ENCODE measurements around the gene ADAMTS9. TPM values are rescaled to one million over a fixed set of nuclear protein-coding genes. Genes with fewer than 3 reads are reported as not detected.

Gene ADAMTS9
- total and polyA plus RNA-seq, 2 of the 13 experiments (the other 11 are each of a cell fraction or from before 2014, with no cell fraction given) = 0.02 to 0.09 TPM

DNA sequence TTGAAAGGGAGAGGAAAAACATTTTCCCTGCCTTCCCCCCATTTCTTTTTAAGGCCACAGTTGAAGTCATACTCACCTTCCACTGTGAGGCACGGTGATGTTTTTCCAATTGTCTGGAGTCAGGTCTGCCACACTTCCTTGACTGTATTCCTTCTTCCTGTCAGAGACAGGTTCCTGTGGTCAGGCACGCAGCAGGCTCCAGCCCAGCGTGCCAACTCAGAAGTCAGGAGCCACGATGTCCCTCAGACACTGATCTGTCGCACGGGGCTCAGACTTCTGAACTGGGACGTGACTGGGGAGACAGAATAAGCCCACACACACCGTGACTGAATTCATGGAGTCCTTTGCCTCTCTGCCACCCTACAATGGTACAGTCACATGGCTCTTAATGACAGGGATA lies 41.2 kb upstream of the ADAMTS9 start (continued):
- TF ChIP-seq ZNF83 (CRISPR knock-in tag; IDR thresholded peaks at IDR 0.05; ENCODE audit: borderline replicate concordance) = no peak

DNA sequence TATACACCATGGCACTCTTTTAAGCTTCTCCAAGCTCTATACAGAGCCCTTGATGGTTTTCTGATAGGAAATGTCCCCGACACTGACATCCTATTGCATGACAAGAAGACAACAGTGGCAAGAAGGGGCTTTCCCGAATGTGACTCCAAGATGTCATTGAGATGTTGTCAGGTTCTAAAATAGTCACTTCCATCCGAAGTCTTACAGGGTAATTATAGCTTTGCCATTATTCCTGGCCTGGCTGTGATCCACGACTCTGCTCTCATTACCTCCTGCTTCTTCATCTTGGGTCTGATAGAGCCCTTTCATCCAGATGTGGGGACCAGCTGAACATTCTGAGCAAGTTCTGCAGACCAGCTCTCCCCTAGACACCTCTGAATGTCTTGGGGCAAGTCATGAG lies 40.6 kb upstream of the ADAMTS9 start:
- no TSS peak for BruUV-seq (replicated peaks)
- FAIRE-seq = no peak
- CTCF ChIA-PET (ENCODE audit: low intra/inter-chr PET ratio, low total read pairs) = no interaction called here

More for the DNA sequence above, 40.6 kb upstream of the ADAMTS9 start:
- Histone ChIP-seq H3K4me3 (replicated peaks in 1 of 3; ENCODE audit: insufficient read depth in 1 of 3, low read depth in 2 of 3, low read length in 3 of 3) (no peak overlapping the region), H3K4me2 (ENCODE audit: low read depth, low read length) (no peak overlapping the region), H3K27ac (ENCODE audit: extremely low read length, insufficient read depth, low read length) (no peak overlapping the region), H4K20me1 (ENCODE audit: insufficient read depth, low read length) (no peaks in the 10 kb centered on the region), H3K36me3 (replicated peaks in 1 of 2; ENCODE audit: control insufficient read depth in 1 of 2, insufficient read depth in 2 of 2, low read length in 2 of 2) (no peaks in the 10 kb centered on the region), H2AFZ (ENCODE audit: low read length) (no peak overlapping the region), H3K9ac (ENCODE audit: insufficient read depth, low read depth, low read length) (no peak overlapping the region), H3K27me3 (ENCODE audit: control insufficient read depth in 1 of 2, insufficient read depth in 2 of 2, low read length in 2 of 2) (peaks cover 0 to 3% of the 10 kb centered on the region in 2 experiments; a peak in 1 of 5 replicates), H3K9me3 (ENCODE audit: low read length) (no peaks in the 10 kb centered on the region), H3K79me2 (ENCODE audit: insufficient read depth, low read length) (no peaks in the 10 kb centered on the region), H3K4me1 (ENCODE audit: insufficient read depth, low read length) (no peaks in the 10 kb centered on the region)
- 4% methylated on average over 3 of the region's 4 CpGs for WGBS (ENCODE audit: low lambda C conversion rate)
- no peak for ATAC-seq
- DNase-seq (ENCODE audit: low spot score) = no peak
- TF ChIP-seq DNMT3B (CRISPR knock-in tag; conservative IDR thresholded peaks at IDR 0.05) (no peak), PHB2 (IDR thresholded peaks at IDR 0.05; ENCODE audit: partially characterized antibody) (no peak), WIZ (CRISPR knock-in tag; IDR thresholded peaks at IDR 0.05) (no peak), MLLT10 (CRISPR knock-in tag; IDR thresholded peaks at IDR 0.05) (no peak)
- TF ChIP-seq, protein P1, sequence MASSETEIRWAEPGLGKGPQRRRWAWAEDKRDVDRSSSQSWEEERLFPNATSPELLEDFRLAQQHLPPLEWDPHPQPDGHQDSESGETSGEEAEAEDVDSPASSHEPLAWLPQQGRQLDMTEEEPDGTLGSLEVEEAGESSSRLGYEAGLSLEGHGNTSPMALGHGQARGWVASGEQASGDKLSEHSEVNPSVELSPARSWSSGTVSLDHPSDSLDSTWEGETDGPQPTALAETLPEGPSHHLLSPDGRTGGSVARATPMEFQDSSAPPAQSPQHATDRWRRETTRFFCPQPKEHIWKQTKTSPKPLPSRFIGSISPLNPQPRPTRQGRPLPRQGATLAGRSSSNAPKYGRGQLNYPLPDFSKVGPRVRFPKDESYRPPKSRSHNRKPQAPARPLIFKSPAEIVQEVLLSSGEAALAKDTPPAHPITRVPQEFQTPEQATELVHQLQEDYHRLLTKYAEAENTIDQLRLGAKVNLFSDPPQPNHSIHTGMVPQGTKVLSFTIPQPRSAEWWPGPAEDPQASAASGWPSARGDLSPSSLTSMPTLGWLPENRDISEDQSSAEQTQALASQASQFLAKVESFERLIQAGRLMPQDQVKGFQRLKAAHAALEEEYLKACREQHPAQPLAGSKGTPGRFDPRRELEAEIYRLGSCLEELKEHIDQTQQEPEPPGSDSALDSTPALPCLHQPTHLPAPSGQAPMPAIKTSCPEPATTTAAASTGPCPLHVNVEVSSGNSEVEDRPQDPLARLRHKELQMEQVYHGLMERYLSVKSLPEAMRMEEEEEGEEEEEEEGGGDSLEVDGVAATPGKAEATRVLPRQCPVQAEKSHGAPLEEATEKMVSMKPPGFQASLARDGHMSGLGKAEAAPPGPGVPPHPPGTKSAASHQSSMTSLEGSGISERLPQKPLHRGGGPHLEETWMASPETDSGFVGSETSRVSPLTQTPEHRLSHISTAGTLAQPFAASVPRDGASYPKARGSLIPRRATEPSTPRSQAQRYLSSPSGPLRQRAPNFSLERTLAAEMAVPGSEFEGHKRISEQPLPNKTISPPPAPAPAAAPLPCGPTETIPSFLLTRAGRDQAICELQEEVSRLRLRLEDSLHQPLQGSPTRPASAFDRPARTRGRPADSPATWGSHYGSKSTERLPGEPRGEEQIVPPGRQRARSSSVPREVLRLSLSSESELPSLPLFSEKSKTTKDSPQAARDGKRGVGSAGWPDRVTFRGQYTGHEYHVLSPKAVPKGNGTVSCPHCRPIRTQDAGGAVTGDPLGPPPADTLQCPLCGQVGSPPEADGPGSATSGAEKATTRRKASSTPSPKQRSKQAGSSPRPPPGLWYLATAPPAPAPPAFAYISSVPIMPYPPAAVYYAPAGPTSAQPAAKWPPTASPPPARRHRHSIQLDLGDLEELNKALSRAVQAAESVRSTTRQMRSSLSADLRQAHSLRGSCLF (CRISPR knock-in tag; IDR thresholded peaks at IDR 0.05; ENCODE audit: borderline replicate concordance) = no peak
- POLR2A ChIA-PET = no interaction called here
- intact Hi-C loops (cut with micrococcal nuclease; ENCODE audit: unreplicated experiment) = no loop called here
- in situ Hi-C loops (cut with HindIII; ENCODE audit: extremely low pct_ligation_motif_present, low pct_unique_long_range_greater_than_20kb) = no loop called here
